Right ventricle myocardium inferior (tissue), 1 donor: ENCODE results near the gene UGT1A3. TPM values are rescaled to one million over a fixed set of nuclear protein-coding genes. Genes with fewer than 3 reads are reported as not detected.
"Not testable (repeated sequence)": the region's sequence is repeated elsewhere in the genome, so short reads cannot be mapped to it uniquely, and the experiment has no call there.

Source experiments
- ATAC-seq: fragments of 200-7000 bp; cut with Tn5 transposase; one replicate; pipeline ENCODE4 v1.9.1; 2020; ENCODE audit warnings: mild to moderate bottlenecking, moderate library complexity
- DNase-seq: peaks from one replicate; pipeline ENCODE4 v3.0.0; 2021; ENCODE audit errors: missing footprints
- intact Hi-C: fragments of 100-400 bp; cut with DNase I; formaldehyde crosslinking; loops from one replicate; pipeline ENCODE4 v1.11.0; 2022
- total RNA-seq: library from RNA; stranded (reverse); fragmentation: NEBNext Ultra II Directional; extraction: Animal tissue kit (Norgen Biotek cat#: 25700); gene quantifications from one replicate; pipeline ENCODE4 v1.2.1, GENCODE V29; 2021
- donor health status: DM: no; HTN: yes; CAD: no; lungs with severe emphysema.

UGT1A3 gene
- total RNA-seq, 1 donor from 2014 or later: not detected

DNA sequence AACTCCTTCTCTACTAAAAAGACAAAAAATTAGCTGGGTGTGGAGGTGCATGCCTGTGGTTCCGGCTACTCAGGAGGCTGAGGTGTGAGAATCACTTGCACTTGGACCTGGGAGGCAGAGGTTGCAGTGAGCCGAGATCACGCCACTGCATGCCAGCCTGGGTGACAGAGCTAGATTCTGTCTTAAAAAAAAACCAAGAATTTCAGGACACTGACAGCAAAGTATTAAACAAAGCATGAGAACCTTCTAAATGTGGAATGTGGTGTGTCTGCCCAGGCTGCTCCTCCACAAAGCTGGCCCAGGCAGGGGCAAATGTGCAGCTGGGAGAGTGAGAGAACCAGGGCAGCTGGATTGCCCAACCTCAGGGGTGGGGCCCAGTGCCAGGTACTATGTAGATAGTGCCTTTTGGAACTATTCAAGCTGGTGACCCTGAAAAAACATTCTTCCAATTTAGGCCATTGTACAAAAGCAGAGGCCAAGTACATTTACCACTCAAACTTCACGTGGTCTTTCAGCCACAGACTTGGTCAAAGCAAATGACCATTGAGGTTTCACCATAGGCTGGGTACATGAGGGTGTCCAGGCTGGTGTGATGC, 22.8 kb upstream of the UGT1A3 start:
- intact Hi-C loops: no loop called here
- no peak for DNase-seq
- ATAC-seq: no peak

DNA sequence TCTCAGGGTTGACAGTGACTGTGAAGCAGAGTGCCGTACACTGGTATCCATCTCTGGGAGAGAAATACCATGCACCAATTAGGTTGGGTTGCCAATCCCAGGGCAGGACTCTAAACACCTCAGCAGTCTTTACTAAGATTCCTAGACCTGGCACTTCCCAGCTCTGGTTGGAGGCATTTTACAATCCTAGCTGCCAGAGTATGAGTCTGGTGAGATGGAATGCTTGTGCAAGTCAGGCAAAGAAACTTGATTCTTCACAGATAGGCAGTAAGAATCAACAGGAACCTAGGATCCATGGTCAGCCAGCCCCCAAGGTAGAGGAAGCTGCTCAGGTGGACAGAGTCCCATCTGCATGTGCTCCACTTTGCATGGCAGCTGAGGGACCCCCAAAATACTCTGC, 22.1 kb upstream of the UGT1A3 start:
- intact Hi-C loops: no loop called here
- ATAC-seq (no peak), DNase-seq (no peak)

DNA sequence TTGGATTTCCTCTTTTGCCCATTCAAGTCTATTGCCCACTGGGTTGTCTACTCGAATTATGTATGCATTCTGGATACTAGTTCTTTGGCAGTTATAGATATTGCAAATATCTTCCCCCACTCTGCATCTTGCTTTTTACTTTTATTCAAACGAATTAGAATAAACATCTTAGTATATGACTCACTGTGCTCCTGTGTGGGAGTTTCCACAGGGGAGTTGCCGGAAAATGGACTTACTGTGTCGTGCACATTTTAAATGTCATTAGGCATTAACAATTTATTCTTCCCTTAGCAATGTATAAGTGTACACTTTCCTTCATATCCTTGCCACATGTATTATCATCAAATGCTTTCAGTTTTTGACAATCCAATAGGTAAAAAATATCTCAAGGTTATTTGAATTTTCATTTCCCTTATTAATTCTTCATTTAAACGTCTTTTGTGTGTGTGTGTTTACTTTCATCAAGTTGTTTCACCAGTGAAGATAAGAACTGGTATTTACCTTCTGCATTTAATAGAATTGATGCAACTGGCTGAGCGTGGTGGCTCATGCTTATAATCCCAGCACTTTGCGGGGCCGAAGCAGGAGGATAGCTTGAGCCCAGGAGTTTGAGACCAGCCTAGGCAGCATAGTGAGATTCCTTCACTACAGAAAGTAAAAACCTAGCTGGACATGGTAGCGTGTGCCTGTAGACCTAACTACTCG, 20.8 kb upstream of the UGT1A3 start:
- DNase-seq: no peak
- no peak for ATAC-seq
- intact Hi-C loops: no loop called here

DNA sequence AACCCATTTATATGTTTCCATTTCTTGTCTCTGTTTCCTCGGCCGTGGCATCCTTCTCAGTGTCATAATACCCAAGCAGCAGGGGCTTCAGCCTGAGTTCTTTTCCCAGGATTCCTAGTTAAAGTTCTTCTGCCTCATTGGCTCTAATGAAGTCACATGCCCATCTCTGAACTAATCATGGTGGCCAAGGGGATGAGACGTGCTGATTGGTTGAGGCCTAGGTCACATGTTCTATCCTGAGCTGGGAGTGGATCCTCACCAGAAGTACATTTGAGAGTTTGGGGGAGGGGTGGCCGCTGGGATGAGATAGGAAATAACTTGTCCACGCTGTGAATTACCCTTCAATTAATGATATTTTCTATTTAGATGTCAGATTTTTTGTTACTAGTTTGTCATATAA, 19.9 kb upstream of the UGT1A3 start:
- ATAC-seq (no peak), DNase-seq (no peak)
- intact Hi-C loops: no loop called here

DNA sequence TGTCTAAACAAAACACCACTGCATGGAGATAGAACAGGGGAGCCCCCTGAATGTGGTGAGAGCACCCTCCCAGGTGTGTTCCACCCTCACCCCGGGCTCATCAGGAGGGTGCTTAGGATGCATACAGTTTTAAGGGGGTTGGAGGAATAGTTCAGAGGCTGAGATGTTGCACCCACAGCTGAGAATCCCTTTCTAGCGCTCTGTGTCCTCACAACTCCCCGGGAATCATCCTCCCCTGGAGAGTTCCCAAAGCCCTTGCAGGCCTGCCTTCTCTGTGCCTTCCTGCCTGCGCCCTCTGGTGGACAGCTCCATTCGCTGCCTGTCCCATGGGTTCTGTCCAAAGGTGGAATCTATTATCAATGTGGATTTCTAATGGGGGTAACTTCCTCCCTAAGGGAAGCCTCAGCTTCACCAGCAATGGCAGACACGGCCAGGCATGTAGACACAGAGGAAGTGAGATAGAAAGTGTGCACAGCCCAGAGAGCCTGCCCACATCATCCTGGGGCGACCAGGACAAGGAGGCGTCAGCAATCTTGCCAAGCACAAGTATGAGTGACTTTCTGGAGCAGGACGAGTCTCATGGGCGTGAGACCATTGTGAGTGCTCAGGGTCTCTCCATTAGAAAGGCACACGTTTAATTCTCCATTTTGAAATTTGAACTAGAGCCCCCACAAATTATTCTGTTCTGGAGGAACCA, 17.4 kb upstream of the UGT1A3 start:
- intact Hi-C loops: no loop called here
- DNase-seq: no peak
- peak; percentile 68 for ATAC-seq

DNA sequence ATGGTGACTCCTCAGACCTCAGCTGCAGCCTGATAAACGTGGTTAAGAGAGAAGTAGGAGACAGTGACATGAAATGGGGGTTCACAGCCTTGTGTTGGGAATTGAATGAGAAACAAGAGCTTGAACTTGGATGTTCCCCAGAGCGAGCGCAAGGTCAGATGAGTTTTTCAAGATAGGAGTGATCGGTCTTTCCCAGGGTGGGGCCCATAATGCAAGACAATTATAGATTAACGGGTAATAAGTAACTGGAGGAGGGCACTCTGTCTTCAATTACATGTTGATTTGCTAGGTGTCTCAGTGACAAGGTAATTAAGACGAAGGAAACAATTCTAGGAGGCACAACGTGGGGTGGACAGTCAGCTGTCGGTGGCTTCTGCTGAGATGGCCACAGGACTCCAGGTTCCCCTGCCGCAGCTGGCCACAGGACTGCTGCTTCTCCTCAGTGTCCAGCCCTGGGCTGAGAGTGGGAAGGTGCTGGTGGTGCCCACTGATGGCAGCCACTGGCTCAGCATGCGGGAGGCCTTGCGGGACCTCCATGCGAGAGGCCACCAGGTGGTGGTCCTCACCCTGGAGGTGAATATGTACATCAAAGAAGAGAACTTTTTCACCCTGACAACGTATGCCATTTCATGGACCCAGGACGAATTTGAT, 16.1 kb upstream of the UGT1A3 start, which contains the start of gene UGT1A5:
Gene UGT1A5, plus strand, starts transcription at position 297 of the 651 bp plus-strand sequence. Its CDS starts 85 bp downstream, at position 382.
- DNase-seq (no peak), ATAC-seq (no peak)
- intact Hi-C loops: no loop called here

DNA sequence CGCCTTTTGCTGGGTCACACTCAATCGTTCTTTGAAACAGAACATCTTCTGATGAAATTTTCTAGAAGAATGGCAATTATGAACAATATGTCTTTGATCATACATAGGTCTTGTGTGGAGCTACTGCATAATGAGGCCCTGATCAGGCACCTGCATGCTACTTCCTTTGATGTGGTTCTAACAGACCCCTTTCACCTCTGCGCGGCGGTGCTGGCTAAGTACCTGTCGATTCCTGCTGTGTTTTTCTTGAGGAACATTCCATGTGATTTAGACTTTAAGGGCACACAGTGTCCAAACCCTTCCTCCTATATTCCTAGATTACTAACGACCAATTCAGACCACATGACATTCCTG, 15.6 kb upstream of the UGT1A3 start:
- DNase-seq (no peak), ATAC-seq (no peak)
- intact Hi-C loops: no loop called here

DNA sequence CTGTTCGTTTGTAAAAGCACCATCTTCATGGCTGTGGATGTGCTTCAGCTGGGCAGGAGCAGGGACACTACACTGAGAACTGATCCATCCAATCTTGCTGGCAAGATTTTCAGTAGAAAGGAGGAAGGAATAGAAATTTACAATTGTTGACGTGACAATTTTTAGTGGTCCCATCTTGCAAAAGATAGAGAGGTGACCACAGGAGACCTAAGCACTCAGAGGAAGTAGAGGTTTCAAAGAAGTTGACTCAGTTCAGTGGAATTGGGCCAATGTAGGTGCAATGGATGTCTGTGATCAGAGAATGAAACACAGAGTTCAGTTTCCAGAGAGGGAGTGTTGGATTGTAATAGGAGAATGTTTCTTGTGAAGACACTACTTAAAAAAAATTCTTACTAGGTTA, 14.7 kb upstream of the UGT1A3 start:
- DNase-seq (no peak), ATAC-seq (no peak)
- intact Hi-C loops: no loop called here

DNA sequence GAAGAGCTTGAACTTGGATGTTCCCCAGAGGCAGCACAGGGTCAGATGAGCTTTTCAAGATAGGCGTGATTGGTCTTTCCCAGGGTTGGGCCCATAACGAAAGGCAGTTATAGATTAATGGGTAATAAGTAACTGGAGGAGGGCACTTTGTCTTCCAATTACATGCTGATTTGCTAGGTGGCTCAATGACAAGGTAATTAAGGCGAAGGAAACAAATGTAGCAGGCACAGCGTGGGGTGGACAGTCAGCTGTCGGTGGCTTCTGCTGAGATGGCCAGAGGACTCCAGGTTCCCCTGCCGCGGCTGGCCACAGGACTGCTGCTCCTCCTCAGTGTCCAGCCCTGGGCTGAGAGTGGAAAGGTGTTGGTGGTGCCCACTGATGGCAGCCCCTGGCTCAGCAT, 10.3 kb upstream of the UGT1A3 start, which contains the start of gene UGT1A4:
Gene UGT1A4, plus strand, starts transcription at position 185 of the 400 bp plus-strand sequence. Its CDS starts 85 bp downstream, at position 270.
- DNase-seq: no peak
- intact Hi-C loops: no loop called here
- ATAC-seq: no peak

DNA sequence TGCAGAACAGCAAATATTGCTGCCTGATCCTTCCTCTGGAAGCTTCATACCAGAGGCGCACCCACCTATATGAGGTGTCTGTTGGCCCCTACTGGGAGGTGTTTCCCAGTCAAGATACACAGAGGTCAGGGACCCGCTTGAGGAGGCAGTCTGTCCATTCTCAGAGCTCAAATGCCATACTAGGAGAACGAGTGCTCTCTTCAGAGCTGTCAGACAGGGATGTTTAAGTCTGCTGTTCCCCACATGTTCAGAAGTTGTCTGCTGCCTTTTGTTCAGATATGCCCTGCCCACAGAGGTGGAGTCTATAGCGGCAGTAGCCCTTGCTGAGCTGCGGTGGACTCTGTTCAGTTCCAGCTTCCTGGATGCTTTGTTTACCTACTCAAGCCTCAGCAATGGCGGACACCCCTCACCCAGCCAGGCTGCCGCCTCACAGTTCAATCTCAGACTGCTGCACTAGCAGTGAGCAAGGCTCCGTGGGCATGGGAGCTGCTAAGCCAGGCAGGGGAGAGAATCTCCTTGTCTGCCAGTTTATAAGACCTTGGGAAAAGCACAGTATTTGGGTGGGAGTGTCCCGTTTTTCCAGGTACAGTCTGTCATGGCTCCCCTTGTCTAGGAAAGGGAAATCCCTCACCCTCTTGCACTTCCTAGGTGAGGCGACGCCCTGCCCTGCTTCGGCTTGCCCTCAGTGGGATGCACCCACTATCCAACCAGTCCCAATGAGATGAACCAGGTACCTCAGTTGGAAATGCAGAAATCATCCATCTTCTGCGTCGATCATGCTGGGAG, 8.2 kb downstream of the UGT1A3 start:
- DNase-seq, ATAC-seq, intact Hi-C loops: not testable (repeated sequence)

DNA sequence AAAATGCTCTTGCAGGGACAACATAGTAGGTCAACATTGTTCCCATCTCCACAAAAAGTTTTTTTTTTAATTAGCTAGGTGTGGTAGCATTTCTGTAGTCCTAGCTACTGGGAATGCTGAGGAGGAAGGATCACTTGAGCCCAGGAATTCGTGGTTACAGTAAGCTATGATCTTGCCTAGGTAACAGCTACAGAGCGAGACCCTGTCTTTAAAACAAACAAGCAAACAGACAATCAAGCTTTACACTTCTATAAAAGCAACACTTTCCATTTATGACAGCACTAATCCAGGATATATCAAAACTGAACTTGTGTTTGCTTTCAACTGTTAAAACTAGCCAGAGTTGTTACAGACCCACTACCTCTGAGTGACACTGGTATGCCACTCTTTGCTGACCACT, 12.0 kb downstream of the UGT1A3 start:
- ATAC-seq (no peak), DNase-seq (no peak)
- intact Hi-C loops: no loop called here

DNA sequence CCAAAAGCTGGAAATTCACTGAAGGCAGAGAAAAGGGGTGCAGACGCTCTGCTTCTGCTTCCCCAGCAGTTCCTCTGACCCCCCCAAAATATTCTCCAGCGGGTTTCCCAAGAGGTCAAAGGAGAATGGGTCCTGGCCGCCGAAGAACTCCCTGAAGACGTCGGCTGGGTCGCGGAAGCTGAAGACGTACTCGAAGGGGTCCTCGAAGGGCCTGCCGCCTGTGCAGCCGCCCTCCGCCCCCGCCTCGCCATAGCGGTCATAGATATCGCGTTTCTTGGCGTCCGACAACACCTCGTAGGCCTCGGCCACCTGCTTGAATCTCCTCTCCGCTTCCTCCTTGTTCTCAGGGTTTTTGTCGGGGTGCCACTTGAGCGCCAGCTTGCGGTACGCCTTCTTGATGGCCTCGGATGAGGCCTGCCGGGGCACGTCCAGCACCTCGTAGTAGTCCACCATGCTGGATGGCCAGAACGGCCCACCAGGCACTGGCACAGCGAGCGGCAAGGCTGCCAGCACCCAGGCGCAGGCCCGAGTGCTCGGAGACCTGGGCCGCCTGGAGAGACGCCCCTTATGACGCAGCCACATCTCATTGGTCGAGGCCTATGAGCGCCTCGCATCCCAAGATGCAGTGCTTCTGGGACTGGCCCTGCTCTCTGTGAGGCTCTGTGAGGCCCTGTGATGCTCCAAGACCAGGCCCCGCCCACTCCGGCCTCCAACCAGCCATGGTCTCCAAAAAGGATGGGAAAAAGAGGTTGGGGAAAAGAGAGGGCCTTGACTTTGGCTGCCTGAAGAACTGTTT, 14.8 kb downstream of the UGT1A3 start:
- ATAC-seq (no peak), DNase-seq (peak; percentile 58)
- intact Hi-C loops: no loop called here

DNA sequence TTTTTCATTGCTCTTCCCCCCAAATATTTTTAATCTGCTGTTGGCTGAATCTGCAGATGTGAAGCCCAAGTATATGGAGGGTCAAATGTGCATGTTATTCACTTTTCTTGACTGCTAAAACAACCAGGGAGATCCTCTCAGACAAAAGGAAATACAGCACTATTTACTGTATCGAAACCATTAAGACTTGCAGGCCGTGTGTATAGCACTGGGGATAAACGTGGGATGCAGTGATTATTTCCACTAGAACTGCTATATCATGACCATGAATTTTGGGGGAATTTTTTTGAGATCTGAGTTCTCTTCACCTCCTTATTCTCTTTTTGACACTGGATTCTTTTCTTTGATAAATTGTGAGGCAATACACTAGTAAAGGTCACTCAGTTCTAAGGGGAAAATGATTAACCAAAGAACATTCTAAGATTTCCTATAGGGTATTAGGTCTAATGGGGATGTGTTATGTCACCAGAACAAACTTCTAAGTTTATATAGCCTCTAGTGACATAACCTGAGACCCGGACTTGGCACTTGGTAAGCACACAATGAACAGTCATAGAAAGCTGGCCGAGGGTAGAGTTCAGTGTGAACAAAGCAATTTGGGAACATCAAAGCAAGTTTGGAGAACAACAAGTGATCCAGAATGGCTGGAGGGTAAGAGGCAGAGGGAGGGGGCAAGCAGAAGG, 16.4 kb downstream of the UGT1A3 start:
- no peak for ATAC-seq
- no peak for DNase-seq
- intact Hi-C loops: no loop called here

DNA sequence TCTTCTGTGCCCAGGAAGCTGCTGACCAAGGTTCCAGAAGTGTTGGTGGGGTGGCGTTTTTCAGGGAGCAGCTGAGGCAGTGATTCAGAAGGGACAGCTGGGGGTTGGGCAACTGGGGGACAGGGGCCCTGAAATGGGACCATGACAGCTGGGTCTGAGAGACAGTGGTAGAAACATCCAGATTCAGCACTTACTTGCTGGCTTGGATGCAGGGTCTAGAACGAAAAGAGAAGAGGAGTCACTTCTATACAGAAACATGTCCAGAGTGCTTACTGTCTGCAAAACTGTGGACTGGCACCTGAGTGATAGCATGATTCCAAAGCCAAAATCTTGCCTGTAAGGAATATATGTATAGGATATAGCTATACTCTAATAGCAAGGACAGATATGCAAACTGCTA, 17.0 kb downstream of the UGT1A3 start:
- intact Hi-C loops, ATAC-seq, DNase-seq: not testable (repeated sequence)

DNA sequence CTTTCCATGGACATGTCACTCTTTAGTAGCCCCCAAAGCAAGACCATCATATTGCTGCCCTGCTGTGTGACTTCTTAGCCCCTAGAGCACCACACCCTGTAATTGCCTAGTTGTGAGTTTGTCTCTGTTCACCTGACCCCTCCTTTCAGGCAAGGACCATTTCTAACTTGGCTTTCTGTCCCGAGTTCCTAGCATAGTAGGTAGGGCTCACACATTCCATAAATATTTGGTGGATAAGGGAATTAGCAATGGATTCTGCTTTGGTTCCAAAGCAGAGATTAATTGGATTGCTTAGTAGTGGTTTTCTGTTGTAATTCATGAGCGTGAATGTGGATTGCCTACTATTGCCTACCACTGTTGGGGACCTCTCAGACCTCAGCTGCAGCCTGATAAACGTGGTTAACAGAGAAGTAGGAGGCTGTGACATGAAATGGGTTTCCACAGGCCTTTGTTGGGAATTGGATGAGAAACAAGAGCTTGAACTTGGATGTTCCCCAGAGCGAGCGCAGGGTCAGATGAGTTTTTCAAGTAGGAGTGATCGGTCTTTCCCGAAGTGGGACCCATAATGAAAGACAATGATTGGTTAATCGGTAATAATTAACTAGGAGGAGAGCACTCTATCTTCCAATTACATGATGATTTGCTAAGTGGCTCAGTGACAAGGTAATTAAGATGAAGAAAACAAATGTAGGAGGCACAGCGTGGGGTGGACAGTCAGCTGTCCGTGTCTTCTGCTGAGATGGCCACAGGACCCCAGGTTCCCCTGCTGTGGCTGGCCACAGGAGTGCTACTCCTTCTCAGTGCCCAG, 17.8 kb downstream of the UGT1A3 start:
- intact Hi-C loops: no loop called here

DNA sequence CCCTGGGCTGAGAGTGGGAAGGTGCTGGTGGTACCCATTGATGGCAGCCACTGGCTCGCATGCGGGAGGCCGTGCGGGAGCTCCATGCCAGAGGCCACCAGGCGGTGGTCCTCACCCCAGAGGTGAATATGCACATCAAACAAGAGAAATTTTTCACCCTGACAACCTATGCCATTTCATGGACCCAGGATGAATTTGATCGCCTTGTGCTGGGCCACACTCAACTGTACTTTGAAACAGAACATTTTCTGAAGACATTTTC, 18.4 kb downstream of the UGT1A3 start:
- DNase-seq (no peak), ATAC-seq (no peak)
- intact Hi-C loops: no loop called here

More for the DNA sequence above, 17.8 kb downstream of the UGT1A3 start:
- no peak for DNase-seq
- no peak for ATAC-seq

DNA sequence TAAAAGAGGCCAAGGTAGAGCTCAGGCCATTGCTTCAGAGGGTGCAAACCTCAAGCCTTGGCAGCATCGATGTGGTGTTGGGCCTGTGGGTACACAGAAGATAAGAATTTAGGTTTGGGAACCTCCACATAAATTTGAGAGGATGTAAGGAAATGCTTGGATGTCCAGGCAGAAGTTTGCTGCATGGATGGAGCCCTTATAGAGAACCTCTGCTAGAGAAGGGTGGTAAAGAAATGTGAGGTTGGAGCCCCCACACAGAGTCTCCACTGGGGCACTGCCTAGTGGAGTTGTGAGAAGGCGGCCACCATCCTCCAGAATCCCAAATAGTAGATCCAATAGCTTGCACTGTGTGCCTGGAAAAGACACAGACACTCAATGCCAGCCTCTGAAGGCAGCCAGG, 21.8 kb downstream of the UGT1A3 start:
- ATAC-seq, DNase-seq, intact Hi-C loops: not testable (repeated sequence)
